DOHH2 (cell line): ENCODE data around the gene SHPK.
"Not testable (repeated sequence)": the region's sequence is repeated elsewhere in the genome, so short reads cannot be mapped to it uniquely, and the experiment has no call there.

ENCODE experiments used
- H3F3A ChIP-seq: fragments of 200-600 bp; sonication (generic), shearing (Covaris generic); 2 replicates; pipeline ENCODE4 v1.6.0; 2016; ENCODE audit warnings: antibody characterized with exemption, mild to moderate bottlenecking; ENCODE audit not compliant: control insufficient read depth, insufficient read depth
- H3K27ac ChIP-seq: fragments of 200-600 bp; sonication (generic); 2 replicates; pipeline ENCODE4 v1.5.1; 2014; ENCODE audit warnings: low read depth, mild to moderate bottlenecking, low read length, moderate library complexity
- H3K27me3 ChIP-seq: fragments of 200-600 bp; sonication (generic); 2 replicates; pipeline ENCODE4 v1.6.1; 2014; ENCODE audit warnings: mild to moderate bottlenecking, low read length, mixed read lengths; ENCODE audit not compliant: control insufficient read depth
- H3K36me3 ChIP-seq: fragments of 200-600 bp; sonication (generic); 2 replicates; pipeline ENCODE4 v1.6.1; 2014; ENCODE audit warnings: mild to moderate bottlenecking, low read length, moderate library complexity, mixed read lengths; ENCODE audit not compliant: control insufficient read depth
- H3K4me1 ChIP-seq: fragments of 200-600 bp; sonication (generic); 2 replicates; pipeline ENCODE4 v1.6.1; 2014; ENCODE audit warnings: mild to moderate bottlenecking, low read length, mixed read lengths; ENCODE audit not compliant: control insufficient read depth
- H3K4me2 ChIP-seq: fragments of 200-600 bp; sonication (generic); 2 replicates; pipeline ENCODE4 v1.6.0; 2014; ENCODE audit warnings: mild to moderate bottlenecking, low read length, moderate library complexity
- H3K4me3 ChIP-seq: fragments of 200-600 bp; sonication (generic); 2 replicates; pipeline ENCODE4 v1.5.1; 2014; ENCODE audit warnings: mild to moderate bottlenecking, low read length, mixed read lengths
- H3K79me2 ChIP-seq: fragments of 200-600 bp; sonication (generic); 2 replicates; pipeline ENCODE4 v1.6.1; 2014; ENCODE audit warnings: mild to moderate bottlenecking, low read length, mixed read lengths; ENCODE audit not compliant: control insufficient read depth
- H3K9me2 ChIP-seq: fragments of 200-600 bp; sonication (generic); replicated peaks from 2 replicates; pipeline ENCODE4 v1.6.1; 2014; ENCODE audit warnings: mild to moderate bottlenecking, low read length, mixed read lengths; ENCODE audit not compliant: control insufficient read depth
- H3K9me3 ChIP-seq: fragments of 200-600 bp; sonication (generic); 2 replicates; pipeline ENCODE4 v1.6.1; 2014; ENCODE audit warnings: antibody characterized with exemption, low read length, mixed read lengths; ENCODE audit not compliant: control insufficient read depth, insufficient read depth
- H4K20me1 ChIP-seq: fragments of 200-600 bp; sonication (generic); 2 replicates; pipeline ENCODE4 v1.6.0; 2014; ENCODE audit warnings: low read depth, mild to moderate bottlenecking, antibody characterized with exemption, low read length, moderate library complexity; ENCODE audit not compliant: control insufficient read depth, insufficient read depth
- CTCF ChIP-seq: fragments of 200-600 bp; sonication (generic); IDR thresholded peaks from one replicate; pipeline ENCODE4 v1.5.1; 2014; ENCODE audit warnings: antibody characterized with exemption, mild to moderate bottlenecking, low read depth, low read length; ENCODE audit not compliant: poor library complexity, severe bottlenecking
- EZH2phosphoT487 ChIP-seq: fragments of 200-600 bp; sonication (generic); IDR thresholded peaks from 2 replicates; pipeline ENCODE4 v1.6.1; 2017; ENCODE audit warnings: borderline replicate concordance, mild to moderate bottlenecking, antibody characterized with exemption, low read length, moderate library complexity, mixed read lengths

The SHPK gene

GRCh38 chr17:3569534-3570137 lies 66.4 kb downstream of the SHPK start:
- no peak overlapping the region for H3K4me2 ChIP-seq
- no peak overlapping the region for H3K4me3 ChIP-seq
- no peaks in the 10 kb centered on the region for H3K79me2 ChIP-seq
- no peaks in the 10 kb centered on the region for H3K9me3 ChIP-seq
- H3K4me1 ChIP-seq: peaks cover 42% of the 10 kb centered on the region
- H3K9me2 ChIP-seq: no peaks in the 10 kb centered on the region
- H4K20me1 ChIP-seq: no peaks in the 10 kb centered on the region
- H3K27me3 ChIP-seq: no peaks in the 10 kb centered on the region
- H3F3A ChIP-seq: no peaks in the 10 kb centered on the region
- no peak overlapping the region for H3K27ac ChIP-seq
- no peaks in the 10 kb centered on the region for H3K36me3 ChIP-seq
- TF ChIP-seq EZH2phosphoT487: no peak

GRCh38 chr17:3566551-3566950 lies 69.5 kb downstream of the SHPK start:
- H3K27me3 ChIP-seq: no peaks in the 10 kb centered on the region
- no peak overlapping the region for H3K27ac ChIP-seq
- H3K36me3 ChIP-seq: no peaks in the 10 kb centered on the region
- H3K9me2 ChIP-seq: no peaks in the 10 kb centered on the region
- no peak overlapping the region for H3K4me3 ChIP-seq
- TF ChIP-seq CTCF: no peak
- TF ChIP-seq EZH2phosphoT487: no peak
- H3K9me3 ChIP-seq: no peaks in the 10 kb centered on the region
- no peaks in the 10 kb centered on the region for H3F3A ChIP-seq
- no peak overlapping the region for H3K4me2 ChIP-seq
- H3K79me2 ChIP-seq: no peaks in the 10 kb centered on the region
- peaks cover 20% of the 10 kb centered on the region for H3K4me1 ChIP-seq
- H4K20me1 ChIP-seq: no peaks in the 10 kb centered on the region

GRCh38 chr17:3565143-3565542 lies 70.9 kb downstream of the SHPK start:
- Histone ChIP-seq H3K4me2 (no peak overlapping the region), H4K20me1 (no peaks in the 10 kb centered on the region), H3K4me1 (peaks cover 6% of the 10 kb centered on the region), H3K79me2 (no peaks in the 10 kb centered on the region), H3K9me2 (no peaks in the 10 kb centered on the region), H3K9me3 (no peaks in the 10 kb centered on the region), H3K27ac (no peak overlapping the region), H3F3A (no peaks in the 10 kb centered on the region), H3K27me3 (peaks cover under 1% of the 10 kb centered on the region; the same call in 1 of the 2 replicates), H3K4me3 (no peak overlapping the region), H3K36me3 (no peaks in the 10 kb centered on the region)
- TF ChIP-seq EZH2phosphoT487: no peak
- TF ChIP-seq CTCF: no peak

GRCh38 chr17:3564241-3564640 lies 71.8 kb downstream of the SHPK start:
- not testable (repeated sequence) for H3K79me2 ChIP-seq, H3K9me2 ChIP-seq, H3K27me3 ChIP-seq, H3K9me3 ChIP-seq, H3K4me2 ChIP-seq, H3K4me1 ChIP-seq, H3K4me3 ChIP-seq, H3K36me3 ChIP-seq, H3F3A ChIP-seq, H4K20me1 ChIP-seq, H3K27ac ChIP-seq
